ENCODE data around the gene HPCAL1. TPM values are rescaled to one million over a fixed set of nuclear protein-coding genes. Genes with fewer than 3 reads are reported as not detected.

The HPCAL1 gene
- total and polyA plus RNA-seq, 10 of the 15 experiments (the other 5 are each of a cell fraction or from before 2014, with no cell fraction given) = 0.40 to 12.8 (median 7.9) TPM

GRCh38 chr2:10269291-10269690 is 33.4 kb upstream of the HPCAL1 start:
- no peaks in the 10 kb centered on the region for H3K79me2 ChIP-seq (ENCODE audit: control insufficient read depth, insufficient read depth, low read length)
- H3K9me3 ChIP-seq (replicated peaks; ENCODE audit: control insufficient read depth, insufficient read depth, low read length) = no peaks in the 10 kb centered on the region
- BruUV-seq (replicated peaks) = no TSS peak
- no peaks in the 10 kb centered on the region for H3K4me1 ChIP-seq (ENCODE audit: control insufficient read depth, insufficient read depth, low read length)
- H3K27ac ChIP-seq (ENCODE audit: control insufficient read depth, insufficient read depth) = no peak overlapping the region
- in situ Hi-C loops (cut with MboI) = no loop called here
- ChIA-PET CTCF (interaction anchor here (1.2 to 3.8 kb wide), 3 partner anchors 17 to 166 kb away, joined by 3 to 44 read pairs (median 24); no protein-coding TSS in a partner anchor), SMC1A (ENCODE audit: uncharacterized antibody, unreplicated experiment) (interaction anchor here (1.0 to 3.4 kb wide), 2 partner anchors 140 to 176 kb away, joined by 3 to 35 read pairs; no protein-coding TSS in a partner anchor), RAD21 (ENCODE audit: unreplicated experiment) (interaction anchor here (2.5 to 3.4 kb wide), 2 partner anchors 140 to 165 kb away, joined by 19 to 49 read pairs; no protein-coding TSS in a partner anchor), POLR2A (no interaction called here)
- H3K27me3 ChIP-seq (replicated peaks in 1 of 2; ENCODE audit: control insufficient read depth in 2 of 2, insufficient read depth in 2 of 2, low read length in 1 of 2) = peaks cover 0 to 1% of the 10 kb centered on the region in 2 experiments; a peak in 1 of 4 replicates
- H2AFZ ChIP-seq (ENCODE audit: control insufficient read depth, low read depth, low read length) = no peak overlapping the region
- 33% methylated on average over 8 of the region's 8 CpGs for WGBS (ENCODE audit: insufficient coverage, insufficient replicate concordance, low lambda C conversion rate, missing lambda C conversion rate)
- H3K4me3 ChIP-seq = no peak overlapping the region
- no peak overlapping the region for H3K9ac ChIP-seq (ENCODE audit: control insufficient read depth, insufficient read depth, low read length)
- no peak overlapping the region for H3K4me2 ChIP-seq (ENCODE audit: control insufficient read depth, insufficient read depth)
- H4K20me1 ChIP-seq (ENCODE audit: control insufficient read depth, insufficient read depth) = no peaks in the 10 kb centered on the region
- FAIRE-seq (no peak), ATAC-seq (no peak), DNase-seq (ENCODE audit: low read depth, low spot score) (no peak)
- TF ChIP-seq NFYA (IDR thresholded peaks at IDR 0.05; ENCODE audit: borderline replicate concordance, low read depth, low read length) = no peak
- TF ChIP-seq TARDBP (IDR thresholded peaks at IDR 0.05; ENCODE audit: borderline replicate concordance) = no peak
- TF ChIP-seq MEF2B (IDR thresholded peaks at IDR 0.05; ENCODE audit: partially characterized antibody, poor library complexity, severe bottlenecking) = no peak
- no peak for TF ChIP-seq NFXL1 (IDR thresholded peaks at IDR 0.05; ENCODE audit: borderline replicate concordance)
- TF ChIP-seq ZNF217 (IDR thresholded peaks at IDR 0.05) = no peak
- no peak for TF ChIP-seq IRF3 (IDR thresholded peaks at IDR 0.05)
- no peak for TF ChIP-seq YY1 (IDR thresholded peaks at IDR 0.05; ENCODE audit: low read depth, low read length)
- no peak for TF ChIP-seq RFX5 (IDR thresholded peaks at IDR 0.05; ENCODE audit: low read depth, low read length)
- TF ChIP-seq PAX8 (IDR thresholded peaks at IDR 0.05) = no peak
- no peak for TF ChIP-seq SIN3A (IDR thresholded peaks at IDR 0.05; ENCODE audit: low read depth, low read length)
- TF ChIP-seq ZNF622 (IDR thresholded peaks at IDR 0.05) = no peak
- no peak for TF ChIP-seq FOXM1 (IDR thresholded peaks at IDR 0.05; ENCODE audit: low read depth, low read length)
- TF ChIP-seq ELK1 (IDR thresholded peaks at IDR 0.05; ENCODE audit: low read depth, low read length) = no peak
- TF ChIP-seq POU2F2 (IDR thresholded peaks at IDR 0.05; ENCODE audit: borderline replicate concordance, low read depth, low read length) = no peak
- TF ChIP-seq REST (IDR thresholded peaks at IDR 0.05; ENCODE audit: low read depth, low read length) = no peak
- TF ChIP-seq STAT3 (IDR thresholded peaks at IDR 0.05; ENCODE audit: low read depth, low read length) = no peak
- intact Hi-C loops (cut with micrococcal nuclease; ENCODE audit: unreplicated experiment) = no loop called here
- H3K36me3 ChIP-seq (ENCODE audit: control insufficient read depth in 2 of 2, insufficient read depth in 2 of 2, low read length in 1 of 2) = no peaks in the 10 kb centered on the region
